Neural cell (in vitro differentiated cells): ENCODE data around the gene ZNF224. TPM values are rescaled to one million over a fixed set of nuclear protein-coding genes. Genes with fewer than 3 reads are reported as not detected.

Experiments used
- H2AFZ ChIP-seq: fragments of 200-600, 300-800 bp; sonication (generic), shearing (Covaris generic); 2 replicates; pipeline ENCODE4 v1.6.0; 2014; ENCODE audit warnings: low read depth, mild to moderate bottlenecking, antibody characterized with exemption, low read length, moderate library complexity
- H3F3A ChIP-seq: fragments of 200-600 bp; shearing (Covaris generic); 2 replicates; pipeline ENCODE4 v1.6.1; 2016; ENCODE audit warnings: mild to moderate bottlenecking, moderate library complexity, mixed read lengths, antibody characterized with exemption, low read length; ENCODE audit not compliant: insufficient read depth, poor library complexity, severe bottlenecking
- H3K27ac ChIP-seq: fragments of 200-600, 300-800 bp; sonication (generic), shearing (Covaris generic); 2 replicates; pipeline ENCODE4 v1.5.1; 2014; ENCODE audit warnings: mild to moderate bottlenecking, low read length, moderate library complexity
- H3K27me3 ChIP-seq: fragments of 300-800, 200-600 bp; sonication (generic), shearing (Covaris generic); 2 replicates; pipeline ENCODE4 v1.6.0; 2014; ENCODE audit warnings: mild to moderate bottlenecking, low read depth, low read length, moderate library complexity; ENCODE audit not compliant: insufficient read depth
- H3K36me3 ChIP-seq: fragments of 300-800, 200-600 bp; sonication (generic), shearing (Covaris generic); 2 replicates; pipeline ENCODE4 v1.5.1; 2014; ENCODE audit warnings: mild to moderate bottlenecking, antibody characterized with exemption, low read length, moderate library complexity; ENCODE audit not compliant: insufficient read depth
- H3K4me2 ChIP-seq: fragments of 300-800, 200-600 bp; sonication (generic), shearing (Covaris generic); 2 replicates; pipeline ENCODE4 v1.6.0; 2014; ENCODE audit warnings: mild to moderate bottlenecking, low read length
- H3K4me3 ChIP-seq: fragments of 300-800, 200-600 bp; sonication (generic), shearing (Covaris generic); 2 replicates; pipeline ENCODE4 v1.5.1; 2014; ENCODE audit warnings: mild to moderate bottlenecking, low read length, moderate library complexity
- H3K79me2 ChIP-seq: fragments of 200-600 bp; shearing (Covaris generic); replicated peaks from 2 replicates; pipeline ENCODE4 v1.6.0; 2014; ENCODE audit warnings: mild to moderate bottlenecking, low read length, moderate library complexity; ENCODE audit not compliant: insufficient read depth
- H3K9ac ChIP-seq: fragments of 300-800, 200-600 bp; sonication (generic), shearing (Covaris generic); 2 replicates; pipeline ENCODE4 v1.6.1; 2016; ENCODE audit warnings: mild to moderate bottlenecking, low read length, mixed read lengths
- H3K9me2 ChIP-seq: fragments of 200-600 bp; shearing (Covaris generic); 2 replicates; pipeline ENCODE4 v1.6.1; 2016; ENCODE audit warnings: mild to moderate bottlenecking, low read length, mixed read lengths; ENCODE audit not compliant: insufficient read depth
- H3K9me3 ChIP-seq: fragments of 200-600, 300-800 bp; sonication (generic), shearing (Covaris generic); 2 replicates; pipeline ENCODE4 v1.6.1; 2016; ENCODE audit warnings: mild to moderate bottlenecking, mixed run types, low read length, moderate library complexity, mixed read lengths
- H4K20me1 ChIP-seq: fragments of 200-600 bp; shearing (Covaris generic); 2 replicates; pipeline ENCODE4 v1.6.1; 2016; ENCODE audit warnings: mild to moderate bottlenecking, mixed run types; ENCODE audit not compliant: insufficient read depth
- CTCF ChIP-seq: fragments of 450-650 bp; IDR thresholded peaks from 2 replicates; pipeline ENCODE4 v1.5.1; 2014; ENCODE audit warnings: antibody characterized with exemption, mild to moderate bottlenecking, moderate library complexity; ENCODE audit not compliant: poor library complexity, severe bottlenecking
- EP300 ChIP-seq: fragments of 450-650 bp; conservative IDR thresholded peaks from 2 replicates; pipeline ENCODE4 v1.6.1; 2014; ENCODE audit warnings: antibody characterized with exemption, mild to moderate bottlenecking, moderate library complexity; ENCODE audit not compliant: poor library complexity, severe bottlenecking
- EZH2 ChIP-seq: fragments of 200-600, 300-800 bp; shearing (Covaris generic), sonication (generic); IDR thresholded peaks from 2 replicates; pipeline ENCODE4 v1.6.1; 2014; ENCODE audit warnings: antibody characterized with exemption, low read length, borderline replicate concordance, mild to moderate bottlenecking; ENCODE audit not compliant: insufficient read depth, poor library complexity, severe bottlenecking
- MXI1 ChIP-seq: fragments of 450-650 bp; conservative IDR thresholded peaks from 2 replicates; pipeline ENCODE4 v1.6.1; 2014; ENCODE audit warnings: antibody characterized with exemption, mild to moderate bottlenecking; ENCODE audit not compliant: poor library complexity, severe bottlenecking
- POLR2AphosphoS5 ChIP-seq: IDR thresholded peaks from 2 replicates; pipeline ENCODE4 v1.6.1; 2012
- RAD21 ChIP-seq: fragments of 450-650 bp; conservative IDR thresholded peaks from 2 replicates; pipeline ENCODE4 v1.6.1; 2014; ENCODE audit warnings: antibody characterized with exemption, mild to moderate bottlenecking, moderate library complexity
- REST ChIP-seq: IDR thresholded peaks from 2 replicates; pipeline ENCODE4 v1.6.1; 2012; ENCODE audit warnings: borderline replicate concordance
- SMC3 ChIP-seq: fragments of 450-650 bp; conservative IDR thresholded peaks from 2 replicates; pipeline ENCODE4 v1.6.1; 2014; ENCODE audit warnings: antibody characterized with exemption, mild to moderate bottlenecking, moderate library complexity; ENCODE audit not compliant: poor library complexity
- TAF1 ChIP-seq: IDR thresholded peaks from 2 replicates; pipeline ENCODE4 v1.6.1; 2012; ENCODE audit warnings: low read depth
- polyA plus RNA-seq: library from polyadenylated mRNA; depleted of rRNA; stranded (reverse); fragments of >200 nt; gene quantifications from 2 replicates; pipeline ENCODE4 v1.2.3, GENCODE V29; 2014

Gene ZNF224
- polyA plus RNA-seq, 1 donor from 2014 or later = 41.8 TPM

- H2AFZ ChIP-seq = peak overlapping the region; percentile 88
- peak overlapping the region; percentile 71 for H3K9ac ChIP-seq
- no peaks in the 10 kb centered on the region for H3K9me3 ChIP-seq
- H3F3A ChIP-seq = no peaks in the 10 kb centered on the region
- H3K79me2 ChIP-seq = peaks cover 17% of the 10 kb centered on the region
- H3K4me3 ChIP-seq = peak overlapping the region; percentile 88
- peak overlapping the region; percentile 69 for H3K4me2 ChIP-seq
- no peaks in the 10 kb centered on the region for H3K9me2 ChIP-seq
- H3K27ac ChIP-seq = no peak overlapping the region
- no peaks in the 10 kb centered on the region for H3K36me3 ChIP-seq
- H4K20me1 ChIP-seq = no peaks in the 10 kb centered on the region
- no peak for TF ChIP-seq POLR2AphosphoS5
- TF ChIP-seq EP300 = no peak
- TF ChIP-seq TAF1 = no peak
- TF ChIP-seq EZH2 = no peak
- no peak for TF ChIP-seq RAD21
- no peak for TF ChIP-seq MXI1
- TF ChIP-seq REST = no peak
- no peak for TF ChIP-seq CTCF
- no peak for TF ChIP-seq SMC3
- H3K27me3 ChIP-seq = no peaks in the 10 kb centered on the region
Measured at GRCh38 chr19:44142059-44142433, 47.9 kb downstream of the ZNF224 start.

GRCh38 chr19:44149776-44150175 lies 55.6 kb downstream of the ZNF224 start:
- no peaks in the 10 kb centered on the region for H3K27me3 ChIP-seq
- no peak overlapping the region for H3K9ac ChIP-seq
- no peaks in the 10 kb centered on the region for H3K9me2 ChIP-seq
- H2AFZ ChIP-seq = no peak overlapping the region
- H3K4me3 ChIP-seq = no peak overlapping the region
- H3F3A ChIP-seq = no peaks in the 10 kb centered on the region
- no peak overlapping the region for H3K4me2 ChIP-seq
- no peak overlapping the region for H3K27ac ChIP-seq
- H4K20me1 ChIP-seq = no peaks in the 10 kb centered on the region
- peaks cover 7% of the 10 kb centered on the region for H3K36me3 ChIP-seq
- H3K79me2 ChIP-seq = no peaks in the 10 kb centered on the region
- no peaks in the 10 kb centered on the region for H3K9me3 ChIP-seq
- TF ChIP-seq RAD21 (no peak), MXI1 (no peak), CTCF (no peak), REST (no peak), POLR2AphosphoS5 (no peak), SMC3 (no peak), TAF1 (no peak)
